Measurements from ENCODE around the gene ADCY4.
A peak's percentile ranks its signal among the peaks of the same experiment; 100 is the strongest.
"Not testable (repeated sequence)": the region's sequence is repeated elsewhere in the genome, so short reads cannot be mapped to it uniquely, and the experiment has no call there.

The ADCY4 gene

GRCh38 chr14:24377126-24377525 lies 42.3 kb upstream of the ADCY4 start:
- DNase-seq (ENCODE audit: insufficient read length, low spot score) (no peak), FAIRE-seq (no peak)
- TF ChIP-seq POU2F2 (IDR thresholded peaks at IDR 0.05; ENCODE audit: low read depth, low read length) (no peak), POLR2AphosphoS5 (IDR thresholded peaks at IDR 0.05; ENCODE audit: low read depth, low read length) (no peak), POLR2A (IDR thresholded peaks at IDR 0.05; ENCODE audit: low read depth, low read length) (no peak), TAF1 (IDR thresholded peaks at IDR 0.05; ENCODE audit: low read depth, low read length) (no peak), PAX5 (IDR thresholded peaks at IDR 0.05; ENCODE audit: insufficient read depth, low read length, severe bottlenecking) (no peak), SPI1 (IDR thresholded peaks at IDR 0.05; ENCODE audit: low read depth, low read length) (no peak)

GRCh38 chr14:24376448-24377070 lies 41.7 kb upstream of the ADCY4 start:
- FAIRE-seq, result no peak
- no peak for DNase-seq (ENCODE audit: insufficient read length, low spot score)
- TF ChIP-seq POLR2A (IDR thresholded peaks at IDR 0.05; ENCODE audit: low read depth, low read length) (no peak), PAX5 (IDR thresholded peaks at IDR 0.05; ENCODE audit: insufficient read depth, low read length, severe bottlenecking) (no peak), POLR2AphosphoS5 (IDR thresholded peaks at IDR 0.05; ENCODE audit: low read depth, low read length) (no peak), POU2F2 (IDR thresholded peaks at IDR 0.05; ENCODE audit: low read depth, low read length) (no peak)

GRCh38 chr14:24372701-24373416 lies 38.0 kb upstream of the ADCY4 start:
- no peak for DNase-seq (ENCODE audit: insufficient read length, low spot score)
- TF ChIP-seq PAX5 (IDR thresholded peaks at IDR 0.05; ENCODE audit: insufficient read depth, low read length, severe bottlenecking), result no peak
- no peak for TF ChIP-seq POU2F2 (IDR thresholded peaks at IDR 0.05; ENCODE audit: low read depth, low read length)
- no peak for TF ChIP-seq SPI1 (IDR thresholded peaks at IDR 0.05; ENCODE audit: low read depth, low read length)
- no peak for TF ChIP-seq POLR2A (IDR thresholded peaks at IDR 0.05; ENCODE audit: low read depth, low read length)
- TF ChIP-seq POLR2AphosphoS5 (IDR thresholded peaks at IDR 0.05; ENCODE audit: low read depth, low read length), result no peak
- TF ChIP-seq TAF1 (IDR thresholded peaks at IDR 0.05; ENCODE audit: low read depth, low read length), result no peak
- FAIRE-seq, result no peak

- not testable (repeated sequence) for FAIRE-seq; DNase-seq (ENCODE audit: insufficient read length, low spot score)
Measured at GRCh38 chr14:24371605-24372004, 36.7 kb upstream of the ADCY4 start.

- no peak for FAIRE-seq
- TF ChIP-seq TAF1 (IDR thresholded peaks at IDR 0.05; ENCODE audit: low read depth, low read length) (no peak), POU2F2 (IDR thresholded peaks at IDR 0.05; ENCODE audit: low read depth, low read length) (no peak), PAX5 (IDR thresholded peaks at IDR 0.05; ENCODE audit: insufficient read depth, low read length, severe bottlenecking) (no peak), SPI1 (IDR thresholded peaks at IDR 0.05; ENCODE audit: low read depth, low read length) (no peak), POLR2A (IDR thresholded peaks at IDR 0.05; ENCODE audit: low read depth, low read length) (no peak), POLR2AphosphoS5 (IDR thresholded peaks at IDR 0.05; ENCODE audit: low read depth, low read length) (no peak)
- DNase-seq (ENCODE audit: insufficient read length, low spot score), result no peak
Measured at GRCh38 chr14:24370748-24371147, 35.9 kb upstream of the ADCY4 start.

GRCh38 chr14:24369907-24370687 lies 35.2 kb upstream of the ADCY4 start:
- FAIRE-seq (no peak), DNase-seq (ENCODE audit: insufficient read length, low spot score) (no peak)

GRCh38 chr14:24369463-24369862 lies 34.6 kb upstream of the ADCY4 start:
- no peak for TF ChIP-seq TAF1 (IDR thresholded peaks at IDR 0.05; ENCODE audit: low read depth, low read length)
- no peak for TF ChIP-seq SPI1 (IDR thresholded peaks at IDR 0.05; ENCODE audit: low read depth, low read length)
- TF ChIP-seq POLR2A (IDR thresholded peaks at IDR 0.05; ENCODE audit: low read depth, low read length), result no peak
- TF ChIP-seq POU2F2 (IDR thresholded peaks at IDR 0.05; ENCODE audit: low read depth, low read length), result no peak
- TF ChIP-seq PAX5 (IDR thresholded peaks at IDR 0.05; ENCODE audit: insufficient read depth, low read length, severe bottlenecking), result no peak
- no peak for TF ChIP-seq POLR2AphosphoS5 (IDR thresholded peaks at IDR 0.05; ENCODE audit: low read depth, low read length)
- no peak for DNase-seq (ENCODE audit: insufficient read length, low spot score)
- no peak for FAIRE-seq

More at GRCh38 chr14:24369907-24370687, 35.2 kb upstream of the ADCY4 start:
- no peak for TF ChIP-seq TAF1 (IDR thresholded peaks at IDR 0.05; ENCODE audit: low read depth, low read length)
- no peak for TF ChIP-seq POLR2A (IDR thresholded peaks at IDR 0.05; ENCODE audit: low read depth, low read length)
- TF ChIP-seq POU2F2 (IDR thresholded peaks at IDR 0.05; ENCODE audit: low read depth, low read length), result no peak
- TF ChIP-seq SPI1 (IDR thresholded peaks at IDR 0.05; ENCODE audit: low read depth, low read length), result no peak
- TF ChIP-seq POLR2AphosphoS5 (IDR thresholded peaks at IDR 0.05; ENCODE audit: low read depth, low read length), result no peak
- no peak for TF ChIP-seq PAX5 (IDR thresholded peaks at IDR 0.05; ENCODE audit: insufficient read depth, low read length, severe bottlenecking)

- FAIRE-seq (peak; percentile 81), DNase-seq (ENCODE audit: insufficient read length, low spot score) (peak; percentile 72)
- TF ChIP-seq POLR2AphosphoS5 (IDR thresholded peaks at IDR 0.05; ENCODE audit: low read depth, low read length) (peak; percentile 62; the same call in 1 of the 2 replicates), TAF1 (IDR thresholded peaks at IDR 0.05; ENCODE audit: low read depth, low read length) (peak; percentile 17; the same call in 1 of the 2 replicates), POLR2A (IDR thresholded peaks at IDR 0.05; ENCODE audit: low read depth, low read length) (0 out of 2 replicates have a peak, but pooled peaks have one; percentile 38), SPI1 (IDR thresholded peaks at IDR 0.05; ENCODE audit: low read depth, low read length) (no peak), POU2F2 (IDR thresholded peaks at IDR 0.05; ENCODE audit: low read depth, low read length) (no peak), PAX5 (IDR thresholded peaks at IDR 0.05; ENCODE audit: insufficient read depth, low read length, severe bottlenecking) (no peak)
Measured at GRCh38 chr14:24368562-24369252, 33.8 kb upstream of the ADCY4 start.

GRCh38 chr14:24368212-24368561 lies 33.3 kb upstream of the ADCY4 start:
- no peak for DNase-seq (ENCODE audit: insufficient read length, low spot score)
- no peak for TF ChIP-seq POLR2AphosphoS5 (IDR thresholded peaks at IDR 0.05; ENCODE audit: low read depth, low read length)
- TF ChIP-seq POU2F2 (IDR thresholded peaks at IDR 0.05; ENCODE audit: low read depth, low read length), result no peak
- TF ChIP-seq PAX5 (IDR thresholded peaks at IDR 0.05; ENCODE audit: insufficient read depth, low read length, severe bottlenecking), result no peak
- TF ChIP-seq TAF1 (IDR thresholded peaks at IDR 0.05; ENCODE audit: low read depth, low read length), result no peak
- TF ChIP-seq SPI1 (IDR thresholded peaks at IDR 0.05; ENCODE audit: low read depth, low read length), result no peak
- no peak for TF ChIP-seq POLR2A (IDR thresholded peaks at IDR 0.05; ENCODE audit: low read depth, low read length)
- FAIRE-seq, result no peak

Measured in GM12891 (cell line).